H1 (cell line): ENCODE data around the gene SH3PXD2B. TPM values are rescaled to one million over a fixed set of nuclear protein-coding genes. Genes with fewer than 3 reads are reported as not detected.
"Not testable (repeated sequence)": the region's sequence is repeated elsewhere in the genome, so short reads cannot be mapped to it uniquely, and the experiment has no call there.

Source experiments
- CTCF ChIA-PET: fragments of 300-600 bp; sonication (Branson Sonifier 250); formaldehyde crosslinking; loops from one replicate; lab custom pipeline; 2021; ENCODE audit not compliant: partially characterized antibody; lab: Charles Lee
- POLR2A ChIA-PET: fragments of 300-600 bp; sonication (Branson Sonifier 250); formaldehyde crosslinking; loops from one replicate; lab custom pipeline; 2021; ENCODE audit warnings: inconsistent platforms; ENCODE audit not compliant: partially characterized antibody; lab: Charles Lee
- DNase-seq, 2 experiments: peaks; one replicate each; pipeline versions ENCODE4 v3.0.0 to v3.0.0-alpha.2; 2010 to 2022; ENCODE audit warnings: low spot score in 2 of 2, low read depth in 1 of 2, mixed read lengths in 1 of 2
- FAIRE-seq: peaks from 2 replicates; lab custom pipeline; 2011; peaks lifted over from hg19 to GRCh38; lab: Jason Lieb, UNC
- H2AFZ ChIP-seq: 2 replicates; pipeline ENCODE4 v1.8.1; 2012; ENCODE audit warnings: low read length, inconsistent platforms
- H2AK5ac ChIP-seq: 2 replicates; pipeline ENCODE4 v1.6.1; 2013; ENCODE audit warnings: low read depth, low read length
- H2BK120ac ChIP-seq: replicated peaks from 2 replicates; pipeline ENCODE3; 2013; ENCODE audit warnings: low read depth, low read length, inconsistent platforms
- H2BK12ac ChIP-seq: 2 replicates; pipeline ENCODE4 v1.6.1; 2013; ENCODE audit warnings: low read depth, low read length
- H2BK15ac ChIP-seq: 2 replicates; pipeline ENCODE4 v1.6.1; 2013; ENCODE audit warnings: low read length
- H2BK20ac ChIP-seq: 2 replicates; pipeline ENCODE4 v1.6.1; 2013; ENCODE audit warnings: low read length
- H2BK5ac ChIP-seq: 2 replicates; pipeline ENCODE4 v1.6.1; 2013; ENCODE audit warnings: low read depth, low read length
- H3K14ac ChIP-seq: 2 replicates; pipeline ENCODE4 v1.6.1; 2013; ENCODE audit warnings: inconsistent platforms; ENCODE audit not compliant: insufficient read length
- H3K18ac ChIP-seq: 2 replicates; pipeline ENCODE4 v1.6.1; 2013; ENCODE audit warnings: low read length; ENCODE audit errors: extremely low read depth
- H3K23ac ChIP-seq: 2 replicates; pipeline ENCODE4 v1.6.1; 2013; ENCODE audit warnings: inconsistent platforms; ENCODE audit not compliant: insufficient read length
- H3K23me2 ChIP-seq: 2 replicates; pipeline ENCODE4 v1.6.1; 2013; ENCODE audit warnings: low read depth, low read length
- H3K27ac ChIP-seq: 2 replicates; pipeline ENCODE4 v1.6.1; 2011; ENCODE audit warnings: low read depth, low read length, inconsistent platforms
- H3K27me3 ChIP-seq, 4 experiments: replicated peaks in 1 of 4; 1 replicate in 1 of 4; 2 replicates in 3 of 4; pipeline versions ENCODE4 v1.6.1 to v1.8.1; 2011 to 2013; ENCODE audit warnings: low read length in 3 of 4, mild to moderate bottlenecking in 3 of 4, inconsistent platforms in 2 of 4, mixed read lengths in 2 of 4, moderate library complexity in 1 of 4; ENCODE audit not compliant: control insufficient read depth in 3 of 4, insufficient read depth in 3 of 4; ENCODE audit errors: extremely low read depth in 1 of 4
- H3K36me3 ChIP-seq, 4 experiments: 2 replicates each; pipeline versions ENCODE4 v1.6.1 to v1.8.1; 2011 to 2013; ENCODE audit warnings: mild to moderate bottlenecking in 4 of 4, low read length in 3 of 4, moderate library complexity in 2 of 4, control low read depth in 1 of 4, inconsistent platforms in 1 of 4; ENCODE audit not compliant: insufficient read depth in 4 of 4, control insufficient read depth in 2 of 4
- H3K4ac ChIP-seq: replicated peaks from 2 replicates; pipeline ENCODE3; 2013; ENCODE audit warnings: low read length, low read depth, mixed read lengths, inconsistent platforms; ENCODE audit not compliant: insufficient read length
- H3K4me1 ChIP-seq, 4 experiments: replicated peaks in 1 of 4; 1 replicate in 1 of 4; 2 replicates in 3 of 4; pipeline versions ENCODE4 v1.6.1 to v1.8.1; 2011 to 2013; ENCODE audit warnings: low read length in 3 of 4, inconsistent platforms in 2 of 4, mixed read lengths in 1 of 4; ENCODE audit not compliant: insufficient read depth in 4 of 4, control insufficient read depth in 3 of 4
- H3K4me2 ChIP-seq, 2 experiments: 2 replicates each; pipeline versions ENCODE4 v1.6.1 to v1.8.1; 2011 to 2013; ENCODE audit warnings: low read depth in 2 of 2, low read length in 2 of 2, control low read depth in 1 of 2, inconsistent platforms in 1 of 2, mild to moderate bottlenecking in 1 of 2; ENCODE audit not compliant: insufficient read depth in 1 of 2
- H3K4me3 ChIP-seq, 4 experiments: fragments of 200-600, 300-600 bp in 1 of 4; sonication (generic), shearing (Covaris generic), sonication (Bioruptor Twin) in 1 of 4; 2 replicates each; pipeline versions ENCODE4 v1.5.1 to v1.8.1; 2011 to 2016; ENCODE audit warnings: low read length in 4 of 4, low read depth in 3 of 4, control low read depth in 2 of 4, inconsistent platforms in 2 of 4, mild to moderate bottlenecking in 2 of 4, mixed read lengths in 1 of 4, moderate library complexity in 1 of 4; ENCODE audit not compliant: insufficient read depth in 2 of 4; ENCODE audit errors: extremely low read depth in 1 of 4
- H3K56ac ChIP-seq: replicated peaks from 2 replicates; pipeline ENCODE3; 2013; ENCODE audit warnings: low read depth, mild to moderate bottlenecking, mixed read lengths, low read length, inconsistent platforms; ENCODE audit not compliant: insufficient read length
- H3K79me1 ChIP-seq: 2 replicates; pipeline ENCODE4 v1.6.1; 2013; ENCODE audit warnings: low read depth, low read length, control low read depth
- H3K79me2 ChIP-seq, 2 experiments: 2 replicates each; pipeline versions ENCODE4 v1.6.1 to v1.8.1; 2012 to 2013; ENCODE audit warnings: low read length in 2 of 2, mild to moderate bottlenecking in 2 of 2, inconsistent platforms in 1 of 2; ENCODE audit not compliant: insufficient read depth in 2 of 2, control insufficient read depth in 1 of 2
- H3K9ac ChIP-seq, 4 experiments: replicated peaks in 1 of 4; 1 replicate in 1 of 4; 2 replicates in 3 of 4; pipeline versions ENCODE4 v1.6.1 to v1.8.1; 2011 to 2013; ENCODE audit warnings: low read depth in 3 of 4, low read length in 3 of 4, control low read depth in 2 of 4, mild to moderate bottlenecking in 2 of 4, moderate library complexity in 2 of 4, inconsistent platforms in 1 of 4; ENCODE audit errors: extremely low read depth in 1 of 4
- H3K9me3 ChIP-seq, 2 experiments: 2 replicates each; pipeline versions ENCODE4 v1.6.1 to v1.8.1; 2012 to 2013; ENCODE audit warnings: mild to moderate bottlenecking in 2 of 2, moderate library complexity in 2 of 2, control low read depth in 1 of 2, inconsistent platforms in 1 of 2, low read depth in 1 of 2, low read length in 1 of 2, mixed read lengths in 1 of 2; ENCODE audit not compliant: insufficient read depth in 2 of 2
- H4K20me1 ChIP-seq, 2 experiments: replicated peaks in 1 of 2; 2 replicates each; pipeline versions ENCODE3 to v1.8.1; 2011 to 2013; ENCODE audit warnings: inconsistent platforms in 2 of 2, low read length in 2 of 2, mild to moderate bottlenecking in 1 of 2; ENCODE audit not compliant: insufficient read depth in 2 of 2, control insufficient read depth in 1 of 2
- H4K5ac ChIP-seq: 2 replicates; pipeline ENCODE4 v1.6.1; 2013; ENCODE audit warnings: low read length, low read depth, mixed read lengths, inconsistent platforms; ENCODE audit not compliant: insufficient read length
- H4K8ac ChIP-seq: 2 replicates; pipeline ENCODE4 v1.8.0; 2013; ENCODE audit warnings: mild to moderate bottlenecking, moderate library complexity, low read length, inconsistent platforms; ENCODE audit not compliant: insufficient read depth; ENCODE audit errors: extremely low read depth
- H4K91ac ChIP-seq: replicated peaks from 2 replicates; pipeline ENCODE3; 2013; ENCODE audit warnings: low read length, mixed read lengths, inconsistent platforms; ENCODE audit not compliant: insufficient read length
- WGBS, 2 experiments: shearing (Covaris generic) in 1 of 2; methylation state at CpG; one replicate each; pipeline versions ENCODE4 v1.1.6 to v1.1.7; 2013 to 2015; ENCODE audit warnings: low lambda C conversion rate in 2 of 2, mixed read lengths in 2 of 2, inconsistent platforms in 1 of 2, low coverage in 1 of 2, missing lambda C conversion rate in 1 of 2; ENCODE audit not compliant: insufficient replicate concordance in 2 of 2, insufficient coverage in 1 of 2, insufficient read length in 1 of 2; ENCODE audit errors: extremely low coverage in 1 of 2, missing lambda C conversion rate in 1 of 2; 5-methylcytosine and 5-hydroxymethylcytosine counted together
- polyA plus RNA-seq, 7 experiments: library from polyadenylated mRNA; depleted of rRNA in 3 of 7; stranded (reverse) in 5 of 7; unstranded in 2 of 7; fragments of >200 nt in 5 of 7; fragments of 200-250 nt in 2 of 7; gene quantifications; 1 replicate in 5 of 7; 2 replicates in 1 of 7; 4 replicates in 1 of 7; pipeline versions ENCODE4 v1.2.1 to v1.2.3, GENCODE V29; 2011 to 2013; ENCODE audit warnings: missing spikeins in 2 of 7, mixed read lengths in 2 of 7
- total RNA-seq: library from RNA; stranded (reverse); fragmentation: NEBNext Ultra II Directional; extraction: Animal tissue kit (Norgen Biotek cat#: 25700); gene quantifications from 2 replicates; pipeline ENCODE4 v1.2.1, GENCODE V29; 2021

The SH3PXD2B gene
- total and polyA plus RNA-seq, 2 of the 8 experiments (the other 6 are each of a cell fraction or from before 2014, with no cell fraction given), result 32.9 to 72.9 TPM

DNA sequence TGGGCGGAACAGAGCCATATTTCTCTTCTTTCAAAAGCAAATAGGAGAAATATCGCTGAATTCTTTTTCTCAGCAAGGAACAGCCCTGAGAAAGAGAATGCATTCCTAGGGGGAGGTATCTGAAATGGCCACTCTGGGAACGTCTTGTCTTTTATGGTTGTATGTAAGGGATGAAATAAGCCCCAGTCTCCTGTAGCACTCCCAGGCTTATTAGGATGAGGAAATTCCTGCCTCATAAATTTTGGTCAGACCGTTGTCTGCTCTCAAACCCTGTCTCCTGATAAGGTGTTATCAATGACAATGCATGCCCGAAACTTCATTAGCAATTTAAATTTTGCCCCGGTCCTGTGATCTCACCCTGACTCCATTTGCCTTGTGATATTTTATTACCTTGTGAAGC, 52.3 kb downstream of the SH3PXD2B start:
- not testable (repeated sequence) for H3K79me1 ChIP-seq, H3K27ac ChIP-seq, H4K91ac ChIP-seq, H3K79me2 ChIP-seq, H3K4me3 ChIP-seq, H4K8ac ChIP-seq, H2BK15ac ChIP-seq, H3K14ac ChIP-seq, H3K4me2 ChIP-seq, H2BK120ac ChIP-seq, H2BK12ac ChIP-seq, H3K18ac ChIP-seq, H2AFZ ChIP-seq, H3K23ac ChIP-seq, H3K56ac ChIP-seq, H3K9me3 ChIP-seq, H3K4ac ChIP-seq, H2BK20ac ChIP-seq, H3K27me3 ChIP-seq, DNase-seq, H2AK5ac ChIP-seq, H4K20me1 ChIP-seq, H3K23me2 ChIP-seq, H4K5ac ChIP-seq, H3K9ac ChIP-seq, H2BK5ac ChIP-seq
- WGBS, 2 experiments, result 36% methylated on average over 6 of the region's 6 CpGs; no CpG with 5 or more reads in 1 of the 2 experiments
- peaks cover 4 to 36% (median 9%) of the 10 kb centered on the region in 4 experiments; a peak in 6 of 8 replicates for H3K36me3 ChIP-seq
- POLR2A ChIA-PET, result interaction anchor here (1.3 kb wide), 1 partner anchor 16 kb away, joined by 3 read pairs; no protein-coding TSS in a partner anchor
- peaks cover 7 to 14% (median 13%) of the 10 kb centered on the region in 4 experiments for H3K4me1 ChIP-seq
- peak; percentile 81 for FAIRE-seq
- CTCF ChIA-PET, result interaction anchor here (1.2 kb wide), 1 partner anchor 10 kb away, joined by 3 read pairs; no protein-coding TSS in a partner anchor
